ENCODE results near the gene LRRC28.
A peak's percentile ranks its signal among the peaks of the same experiment; 100 is the strongest.

Gene LRRC28

DNA sequence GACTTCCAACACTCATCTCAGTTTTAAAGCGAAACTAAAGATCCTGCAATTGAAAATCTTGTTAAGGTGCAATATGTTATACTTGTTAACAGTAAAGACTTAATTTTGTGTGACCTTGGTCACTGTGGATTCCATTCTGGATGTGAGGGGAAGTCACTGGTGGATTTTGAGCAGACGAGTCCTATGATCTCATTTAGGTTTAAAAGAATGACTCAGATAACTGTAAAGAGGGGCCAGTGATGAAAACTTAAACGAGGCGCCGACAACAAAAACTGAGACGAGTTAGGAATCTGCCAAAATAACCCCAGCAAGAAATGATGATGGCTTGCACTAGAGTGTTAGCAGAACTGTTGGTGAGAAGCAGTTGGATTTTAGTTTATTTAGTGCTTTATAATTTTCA, 56.5 kb downstream of the LRRC28 start:
- ATAC-seq, result no peak

DNA sequence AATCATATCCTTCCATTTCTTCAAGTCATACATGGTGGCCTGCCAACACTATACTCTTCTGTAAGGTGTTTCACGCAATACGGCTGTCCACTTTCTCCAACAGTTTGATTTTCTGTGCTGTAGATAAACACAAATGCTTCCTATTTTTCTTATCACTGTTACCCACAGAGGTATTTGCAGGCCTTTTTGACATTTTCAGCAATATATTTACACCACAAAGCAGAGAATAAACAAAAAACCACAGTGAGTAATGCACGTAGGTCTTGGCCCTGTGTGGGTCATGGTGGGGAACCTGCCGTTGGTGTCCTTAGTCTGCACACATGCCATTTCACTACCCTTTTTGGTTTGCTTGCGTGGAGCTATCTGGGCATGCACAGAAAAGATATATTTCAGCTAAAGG, 59.5 kb downstream of the LRRC28 start:
- no peak for ATAC-seq

DNA sequence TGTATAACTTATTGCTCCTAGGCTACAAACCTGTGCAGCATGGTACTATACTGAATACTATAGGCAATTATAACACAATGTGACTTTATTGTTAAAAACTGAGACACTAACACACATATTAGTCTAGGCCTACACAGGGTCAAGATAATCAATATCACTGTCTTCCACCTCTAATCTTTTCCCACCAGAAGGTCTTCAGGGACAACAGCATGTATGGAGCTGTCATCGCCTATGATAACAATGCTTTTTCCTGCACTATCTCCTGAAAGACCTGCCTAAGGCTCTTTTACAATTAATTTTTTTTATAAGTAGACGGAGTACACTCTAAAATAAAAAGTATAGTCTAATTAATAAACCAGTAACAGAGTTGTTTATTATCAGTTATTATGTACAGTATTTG, 60.9 kb downstream of the LRRC28 start:
- ATAC-seq, result no peak

DNA sequence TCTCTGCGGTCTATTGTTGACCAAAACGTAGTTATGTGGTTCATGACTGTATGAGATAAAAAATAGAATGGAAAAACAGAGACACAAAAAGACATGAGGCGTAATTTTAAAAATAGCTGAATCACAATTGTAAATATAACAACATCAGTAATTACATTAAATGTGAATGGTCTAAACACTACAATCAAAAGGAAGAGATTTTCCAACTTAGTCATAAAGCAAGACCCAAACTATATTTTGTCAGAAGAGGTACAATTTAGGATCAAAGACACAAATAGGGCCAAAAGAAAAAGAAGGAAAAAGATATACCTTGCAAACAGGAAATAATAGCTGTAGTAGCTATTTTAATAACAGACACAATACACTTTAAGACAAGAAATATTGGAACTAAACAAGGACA, 61.5 kb downstream of the LRRC28 start:
- ATAC-seq, result no peak

DNA sequence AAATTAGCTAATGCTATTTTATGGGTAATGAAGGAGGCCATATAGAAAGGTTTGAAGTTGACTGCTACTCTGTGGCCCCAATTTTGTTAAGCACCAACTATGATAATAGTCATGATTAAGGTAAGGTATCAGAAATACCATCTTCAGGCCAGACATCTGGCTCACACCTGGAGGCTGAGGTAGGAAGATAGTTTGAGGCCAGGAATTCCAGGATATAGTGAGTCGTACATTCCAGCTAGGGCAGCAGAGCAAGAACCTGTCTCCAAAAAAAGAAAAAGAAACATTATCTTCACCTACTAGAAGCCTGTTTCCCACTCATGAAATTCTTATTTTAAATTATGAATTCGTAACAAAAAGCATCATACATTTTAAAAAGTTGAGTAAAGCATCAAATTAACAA, 64.4 kb downstream of the LRRC28 start:
- no peak for ATAC-seq

DNA sequence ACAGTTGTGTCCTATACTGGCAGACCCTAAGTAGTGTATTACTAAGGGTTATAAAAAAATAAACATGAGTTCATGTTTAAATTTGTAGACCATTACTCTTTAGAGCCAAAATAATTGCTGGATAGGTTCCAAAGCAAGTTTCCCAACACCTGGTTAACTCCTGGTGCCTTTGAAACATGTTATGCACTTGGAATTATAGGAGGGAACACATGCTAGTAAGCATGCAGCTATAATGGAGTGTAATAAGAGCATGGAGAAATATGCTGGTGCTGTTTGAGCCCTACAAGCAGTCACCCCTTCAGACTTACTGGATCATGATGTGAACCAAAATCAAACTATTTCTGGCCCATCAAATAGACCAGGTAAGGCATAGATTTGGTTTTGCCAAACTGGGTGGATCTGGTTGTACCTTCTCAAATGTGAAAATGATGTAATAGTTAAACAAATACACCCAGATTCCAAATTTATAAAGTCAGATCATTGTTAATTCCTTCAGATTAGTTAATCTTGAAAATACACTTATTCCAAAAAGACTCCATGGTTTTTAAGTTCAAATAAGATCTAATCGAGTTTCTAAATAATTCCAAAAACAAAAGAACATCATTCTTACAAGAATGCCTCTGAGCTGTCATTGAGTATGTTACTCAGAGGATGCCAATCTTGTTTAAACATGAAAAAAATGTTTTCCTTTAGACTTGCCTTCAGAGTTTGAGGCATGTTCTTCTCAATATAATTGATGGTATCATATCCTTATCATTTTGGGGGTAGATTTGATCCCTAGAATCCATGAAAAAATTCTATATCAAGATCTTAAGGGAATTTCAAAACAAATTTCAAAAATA, 69.3 kb downstream of the LRRC28 start:
- no peak for ATAC-seq

DNA sequence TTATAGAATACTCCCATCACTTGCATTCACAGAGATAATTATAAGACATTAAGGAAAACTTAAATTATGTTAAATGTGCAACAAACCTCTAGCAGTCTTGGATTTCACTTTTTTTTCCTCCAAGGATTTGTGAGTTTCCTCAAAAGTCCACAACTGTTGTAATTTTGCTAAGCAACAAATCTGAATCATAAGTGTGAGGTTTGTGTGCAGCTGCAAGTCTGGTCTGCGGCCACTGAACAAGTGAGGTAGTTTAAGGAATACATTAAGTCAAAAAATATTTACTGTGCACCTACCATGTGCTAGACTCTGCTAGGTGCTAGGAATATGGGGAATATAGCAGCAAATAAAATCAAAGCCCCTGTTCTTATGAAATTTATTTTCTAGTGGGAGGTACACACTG, 70.2 kb downstream of the LRRC28 start:
- no peak for ATAC-seq

DNA sequence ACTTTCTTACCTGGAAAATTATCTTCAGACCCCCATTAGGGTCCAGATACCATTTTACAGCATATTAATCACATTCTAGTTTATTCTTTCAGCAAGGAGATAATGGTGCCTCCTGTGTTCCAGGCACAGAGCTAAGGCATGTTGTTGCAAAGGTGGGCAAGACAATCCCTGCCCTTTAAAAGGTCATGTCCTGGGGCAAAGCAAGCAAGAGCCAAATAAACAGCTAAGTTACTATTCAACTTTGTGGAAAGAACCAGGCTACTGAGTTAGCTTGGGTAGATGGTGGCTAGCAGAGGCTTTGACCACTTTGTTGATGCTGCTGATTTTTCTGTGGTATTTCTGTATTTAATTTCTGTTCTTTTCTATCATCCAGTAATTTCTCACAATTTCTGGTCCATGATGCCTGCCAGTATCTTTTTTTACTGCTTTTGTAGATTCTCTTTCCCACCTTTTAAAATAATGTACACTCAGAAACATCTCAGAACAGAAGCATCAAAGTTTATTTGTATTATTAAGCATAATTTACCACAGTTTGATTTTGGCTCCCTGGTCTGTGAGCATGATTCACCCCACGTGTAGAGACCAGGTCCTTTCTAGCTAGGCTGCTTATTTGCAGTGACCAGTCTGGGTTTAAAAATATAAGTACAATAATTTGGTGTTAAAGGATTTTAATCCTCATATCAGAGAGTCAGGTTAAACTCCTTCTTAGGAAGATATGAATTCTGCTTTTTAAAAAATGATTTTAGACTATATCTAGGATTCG, 71.5 kb downstream of the LRRC28 start:
- no peak for ATAC-seq

DNA sequence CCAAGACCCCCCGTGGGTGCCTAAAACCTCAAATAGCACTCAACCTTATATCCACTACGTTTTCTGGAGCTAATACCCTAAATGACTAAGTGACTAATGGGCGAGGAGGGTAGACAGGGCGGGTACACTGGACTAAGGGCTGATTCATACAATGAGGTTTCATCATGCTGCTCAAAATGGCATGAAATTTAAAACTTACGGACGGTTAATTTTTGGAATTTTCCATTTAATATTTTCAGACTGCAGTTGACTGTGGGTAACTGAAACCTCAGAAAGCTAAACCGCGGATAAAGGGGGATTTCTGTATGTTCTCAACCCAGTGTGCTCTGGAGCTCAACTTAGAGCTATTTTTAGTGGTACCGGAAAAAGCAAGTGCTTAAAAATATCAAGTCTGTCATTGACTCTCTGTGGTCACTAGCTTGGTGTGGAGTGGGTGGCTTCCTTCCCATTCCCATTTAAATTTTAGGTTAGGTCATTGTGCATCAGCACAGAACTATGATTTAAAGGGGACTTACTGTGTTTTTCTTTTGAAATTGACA, 72.9 kb downstream of the LRRC28 start:
- ATAC-seq, result peak; percentile 84 to 85

DNA sequence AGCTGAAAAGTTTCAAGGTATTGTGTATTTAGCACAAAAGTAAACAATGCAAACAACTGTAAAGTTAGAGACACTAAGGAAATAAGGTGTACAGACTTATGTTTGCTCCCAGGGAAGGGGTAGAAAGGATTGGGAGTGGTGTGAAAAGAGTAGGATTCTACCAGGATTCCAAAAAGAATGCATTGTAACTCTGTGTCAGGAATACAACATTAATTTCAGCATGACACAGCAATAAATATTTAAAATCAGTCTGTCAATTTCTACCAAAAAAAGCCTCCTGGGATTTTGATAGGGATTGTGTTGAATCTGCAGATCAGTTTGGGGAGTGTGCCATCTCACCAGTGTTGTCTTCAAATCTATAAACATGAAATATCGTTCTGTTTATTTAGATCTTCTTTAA, 73.4 kb downstream of the LRRC28 start:
- ATAC-seq, result no peak

DNA sequence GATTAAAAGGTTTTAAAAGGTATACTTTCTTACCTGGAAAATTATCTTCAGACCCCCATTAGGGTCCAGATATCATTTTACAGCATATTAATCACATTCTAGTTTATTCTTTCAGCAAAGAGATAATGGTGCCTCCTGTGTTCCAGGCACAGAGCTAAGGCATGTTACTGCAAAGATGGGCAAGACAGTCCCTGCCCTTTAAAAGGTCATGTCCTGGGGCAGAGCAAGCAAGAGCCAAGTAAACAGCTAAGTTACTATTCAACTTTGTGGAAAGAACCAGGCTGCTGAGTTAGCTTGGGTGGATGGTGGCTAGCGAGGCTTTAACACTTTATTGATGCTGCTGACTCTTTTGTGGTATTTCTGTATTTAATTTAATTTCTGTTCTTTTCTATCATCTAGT, 75.0 kb downstream of the LRRC28 start:
- ATAC-seq, result no peak

DNA sequence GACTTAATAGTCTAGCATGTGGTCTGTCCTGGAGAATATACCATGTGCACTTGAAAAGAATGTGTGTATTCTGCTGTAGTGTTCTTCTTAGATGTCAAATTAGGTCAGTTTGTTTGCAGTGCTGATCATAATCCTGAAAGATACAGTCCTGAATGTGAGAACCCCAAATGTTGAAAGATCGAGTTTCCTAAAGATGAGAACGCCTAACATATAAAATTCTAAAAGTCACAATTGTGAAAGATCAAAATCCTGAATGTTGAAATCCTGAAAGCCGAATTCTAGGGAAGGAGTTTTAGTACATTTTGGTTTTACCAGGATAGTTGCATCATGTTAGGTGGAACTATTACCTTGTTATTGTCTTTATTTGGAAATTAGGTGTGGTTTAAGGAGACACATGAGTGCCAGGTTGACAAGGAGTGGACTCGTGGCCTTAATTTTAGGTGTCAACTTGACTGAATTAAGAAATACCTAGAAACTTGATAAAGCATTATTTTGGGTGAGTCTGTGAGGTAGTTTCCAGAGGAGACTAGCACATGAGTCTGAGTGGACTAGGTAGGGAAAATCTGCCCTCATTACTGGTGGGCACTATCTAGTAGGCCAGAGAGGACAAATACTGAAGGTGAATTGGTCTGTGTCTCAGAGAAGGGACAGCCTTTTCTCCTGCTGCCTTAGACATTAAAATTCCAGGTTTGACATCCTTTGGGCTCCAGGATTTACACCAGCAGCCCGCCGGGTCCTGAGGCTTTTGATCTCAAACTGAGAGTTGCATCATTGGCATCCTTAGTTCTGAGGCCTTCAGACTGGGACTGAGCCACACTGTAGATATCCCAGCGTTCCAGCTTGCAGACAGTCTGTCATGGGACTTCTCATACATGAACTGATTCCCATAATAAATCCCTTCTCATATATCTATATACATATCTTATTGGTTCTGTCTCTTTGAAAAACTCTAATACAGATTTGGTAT, 77.1 kb downstream of the LRRC28 start:
- ATAC-seq, result no peak

DNA sequence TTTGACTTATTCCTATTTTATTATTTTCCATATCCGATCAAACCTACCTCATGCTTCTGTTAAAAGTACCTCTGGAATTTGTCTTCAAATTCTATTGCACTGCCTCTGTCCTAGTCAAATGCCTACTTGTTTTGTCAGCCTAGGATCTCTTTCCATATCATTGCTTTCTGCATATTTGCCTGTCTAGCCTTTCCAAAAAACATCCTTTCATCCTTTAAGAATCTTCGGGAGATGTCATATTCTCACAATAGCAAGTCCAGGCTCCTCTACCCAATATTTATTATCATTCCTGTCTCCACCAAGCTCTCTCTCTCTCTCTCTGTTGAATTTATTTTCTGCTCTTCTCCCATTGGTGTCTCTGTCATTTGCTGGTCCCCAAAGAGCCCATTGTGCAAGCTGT, 80.1 kb downstream of the LRRC28 start:
- ATAC-seq, result no peak

DNA sequence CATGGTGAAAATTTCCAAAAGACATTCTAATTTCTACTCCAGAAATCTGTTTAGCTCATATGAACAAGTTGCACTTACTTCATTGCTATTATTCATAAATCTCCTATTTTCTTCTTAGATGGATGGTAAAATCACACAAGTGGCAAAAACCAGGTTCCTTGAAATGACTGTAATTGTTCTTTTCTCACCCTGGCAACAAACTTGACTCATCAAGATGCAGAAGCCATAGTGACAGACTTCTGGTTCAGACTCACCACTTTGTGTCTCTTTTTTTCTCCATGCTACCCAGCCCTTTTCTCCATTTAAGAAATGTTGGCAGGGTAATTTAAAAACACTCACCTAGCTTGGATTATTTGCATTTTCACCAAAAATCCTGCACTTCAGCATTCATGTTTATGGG, 82.1 kb downstream of the LRRC28 start:
- no peak for ATAC-seq

DNA sequence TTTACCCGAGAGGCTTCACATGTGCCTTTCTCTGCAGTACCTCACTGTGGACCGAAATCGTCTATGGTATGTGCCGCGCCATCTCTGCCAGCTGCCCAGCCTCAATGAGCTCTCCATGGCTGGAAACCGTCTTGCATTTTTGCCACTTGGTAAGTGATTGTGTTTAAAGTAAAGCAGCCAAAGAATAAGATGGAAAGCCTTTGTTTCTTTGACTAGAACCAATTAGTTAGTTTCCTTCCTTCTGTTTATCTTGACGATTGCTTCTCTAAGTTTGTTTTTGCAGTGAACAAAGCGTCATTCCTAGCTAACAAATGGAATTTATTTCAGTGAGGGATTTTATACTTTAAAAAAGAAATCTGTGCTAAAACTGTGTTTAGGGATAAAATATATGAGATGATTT, 82.7 kb downstream of the LRRC28 start:
- ATAC-seq, result no peak

DNA sequence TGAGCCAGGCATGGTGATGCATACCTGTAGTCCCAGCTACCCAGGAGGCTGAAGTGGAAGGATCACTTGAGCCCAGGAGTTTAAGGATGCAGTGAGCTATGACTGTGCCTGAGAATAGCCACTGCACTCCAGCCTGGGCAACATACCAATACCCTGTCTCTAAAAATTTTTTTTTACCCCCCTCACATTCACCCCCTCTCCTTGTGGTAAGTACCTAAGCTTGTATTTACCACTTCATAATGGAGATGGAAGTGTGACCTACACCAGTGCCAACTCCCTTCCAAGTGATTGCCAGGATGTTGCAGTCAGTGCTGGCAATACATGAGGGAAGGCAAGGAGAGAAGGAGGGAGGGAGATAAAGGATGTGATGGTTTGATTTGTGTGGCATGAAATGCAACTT, 84.2 kb downstream of the LRRC28 start:
- no peak for ATAC-seq

DNA sequence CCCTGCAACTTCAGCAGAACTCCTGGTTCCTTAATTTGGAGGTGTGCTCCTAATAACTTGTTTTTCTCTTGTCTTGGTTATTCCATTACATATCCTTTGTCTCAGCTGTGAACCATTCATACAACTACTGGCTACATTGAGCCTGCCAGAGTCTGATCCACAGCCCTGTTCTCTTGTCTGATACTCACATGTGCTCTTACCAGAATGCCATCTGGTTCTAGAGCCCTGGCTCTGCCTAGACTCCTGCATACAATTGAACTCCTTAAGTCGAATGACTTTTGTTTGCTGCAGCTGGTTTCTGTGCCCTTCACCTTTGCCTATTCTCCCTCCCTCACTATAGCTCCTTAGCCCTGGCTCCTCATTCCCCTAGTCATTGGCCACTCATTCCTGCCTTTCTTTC, 85.5 kb downstream of the LRRC28 start:
- no peak for ATAC-seq

DNA sequence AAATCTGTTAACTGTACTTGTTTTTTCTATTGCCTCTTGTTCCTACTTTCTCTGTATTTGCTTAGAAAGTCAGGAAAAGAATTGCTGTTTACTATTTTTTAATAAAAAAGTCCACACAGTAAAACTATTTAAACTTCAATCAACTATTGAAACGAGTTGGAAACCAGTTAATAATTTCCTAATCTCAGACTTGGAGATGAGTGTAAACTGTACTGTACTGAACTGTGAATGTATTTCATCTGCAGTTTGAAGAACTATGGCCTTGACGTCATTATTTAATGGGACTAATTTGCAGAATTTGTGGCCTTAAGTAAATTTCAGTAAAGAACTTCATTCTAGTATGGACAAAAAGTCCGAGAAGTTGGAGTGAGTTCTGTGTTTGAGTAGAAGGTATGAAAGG, 89.1 kb downstream of the LRRC28 start:
- no peak for ATAC-seq

DNA sequence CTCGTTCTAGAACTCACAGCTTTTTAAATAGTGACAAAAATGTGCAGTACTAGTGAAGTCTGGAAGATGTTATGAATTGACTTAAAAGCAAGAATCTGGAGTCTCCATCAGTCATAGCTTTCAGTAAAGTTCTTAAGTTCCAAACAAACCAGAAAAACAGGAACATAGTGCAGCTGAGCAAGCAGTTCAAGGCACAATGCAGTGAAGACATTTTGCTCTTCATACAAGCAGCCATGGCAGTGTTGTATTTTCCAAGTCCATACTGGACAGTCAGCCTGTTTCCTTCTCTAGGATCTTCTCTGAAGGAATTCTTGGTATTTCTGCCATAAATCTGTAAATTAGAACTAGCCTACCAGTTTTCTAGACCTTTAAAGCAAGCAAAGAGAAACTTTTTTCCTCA, 90.5 kb downstream of the LRRC28 start:
- ATAC-seq, result no peak

DNA sequence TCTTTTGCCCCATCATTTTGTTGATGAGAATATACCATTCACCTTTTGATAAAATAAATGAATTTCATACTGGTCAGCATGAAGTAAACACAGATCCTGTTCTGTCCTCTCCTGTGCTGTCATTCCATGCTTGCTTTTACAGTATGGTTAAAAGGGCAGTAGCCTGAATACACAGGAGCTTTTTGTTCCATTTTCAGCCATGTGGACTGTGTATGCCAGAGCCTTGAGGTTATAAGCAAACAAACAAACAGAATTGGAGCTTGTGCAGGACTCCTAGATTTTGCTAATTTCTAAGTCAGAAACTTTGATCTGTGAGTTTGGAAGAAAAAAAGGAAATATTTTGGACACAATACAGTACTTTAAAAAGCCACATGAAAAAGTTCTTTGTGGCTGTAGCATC, 91.9 kb downstream of the LRRC28 start:
- no peak for ATAC-seq

DNA sequence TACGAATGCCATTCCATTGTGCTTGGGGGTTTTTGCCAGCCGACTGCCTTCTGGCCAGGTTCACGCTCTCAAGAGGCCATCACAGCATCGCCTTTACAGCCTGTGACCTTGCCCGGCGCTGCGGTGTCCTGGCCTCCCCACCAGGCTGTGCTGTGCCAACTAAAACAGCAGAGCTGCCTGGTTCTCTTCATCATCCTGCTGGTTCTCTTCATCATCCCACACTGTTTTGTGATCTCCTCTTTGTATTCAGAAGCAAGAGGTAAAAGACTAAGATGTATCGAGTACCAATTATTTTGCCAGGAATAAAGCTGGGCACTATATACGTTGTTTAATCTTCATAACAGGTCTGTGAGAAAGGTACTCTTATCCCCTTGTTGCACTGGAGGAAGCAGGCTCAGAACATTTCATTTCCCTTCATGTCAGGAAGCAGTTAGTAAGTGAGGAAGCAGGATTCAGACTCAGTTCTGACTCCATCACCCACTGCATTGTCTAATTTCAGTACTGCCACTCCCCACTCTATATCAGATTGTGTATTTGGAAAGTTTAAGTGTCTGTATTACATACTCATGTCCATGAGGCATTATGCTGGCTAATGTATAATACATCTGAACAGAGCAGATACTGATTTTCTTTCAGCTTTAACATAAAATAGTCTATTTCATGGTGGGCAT, 92.7 kb downstream of the LRRC28 start:
- peak; percentile 32 to 45 for ATAC-seq

DNA sequence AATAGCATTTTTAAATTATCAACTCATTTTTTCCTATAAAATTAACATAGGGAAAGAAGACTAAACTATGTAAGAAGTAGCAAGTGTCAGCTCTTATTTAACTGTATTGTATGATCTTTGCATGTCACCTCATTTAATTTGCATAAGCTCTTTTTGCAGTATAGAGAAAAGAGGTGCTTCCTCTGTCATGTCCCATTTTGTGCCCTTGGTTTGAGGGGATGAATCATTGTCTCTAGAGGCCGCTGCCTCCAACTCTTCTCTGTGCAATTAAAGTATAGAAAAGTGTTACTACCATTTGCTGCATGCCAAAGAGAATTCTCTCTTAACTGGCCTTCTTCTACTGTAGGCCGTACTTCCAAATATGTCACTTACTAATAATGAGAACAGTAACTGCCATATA, 93.4 kb downstream of the LRRC28 start:
- no peak for ATAC-seq
